H9 (cell line): ENCODE results near the gene ZNF865. TPM values are rescaled to one million over a fixed set of nuclear protein-coding genes. Genes with fewer than 3 reads are reported as not detected.

Experiments used
- DNase-seq: peaks from one replicate; pipeline ENCODE4 v3.0.0-alpha.2; 2017
- H2AFZ ChIP-seq: one replicate; pipeline ENCODE4 v1.6.1; 2013; ENCODE audit warnings: mild to moderate bottlenecking, low read length, control low read depth, moderate library complexity
- H2AK5ac ChIP-seq: 2 replicates; pipeline ENCODE4 v1.6.1; 2013; ENCODE audit warnings: low read length, control low read depth, mixed read lengths; ENCODE audit not compliant: insufficient read length
- H2BK120ac ChIP-seq: one replicate; pipeline ENCODE4 v1.6.1; 2013; ENCODE audit warnings: low read depth, mild to moderate bottlenecking, low read length, control low read depth, inconsistent platforms; ENCODE audit not compliant: poor library complexity, severe bottlenecking
- H2BK12ac ChIP-seq: 2 replicates; pipeline ENCODE4 v1.6.1; 2013; ENCODE audit warnings: low read length, control low read depth, mixed read lengths, low read depth; ENCODE audit not compliant: insufficient read length
- H2BK15ac ChIP-seq: 2 replicates; pipeline ENCODE4 v1.6.1; 2013; ENCODE audit warnings: low read depth, low read length, control low read depth
- H2BK20ac ChIP-seq: one replicate; pipeline ENCODE4 v1.6.1; 2013; ENCODE audit warnings: low read depth, mild to moderate bottlenecking, low read length, control low read depth, inconsistent platforms; ENCODE audit not compliant: poor library complexity, severe bottlenecking
- H2BK5ac ChIP-seq: 2 replicates; pipeline ENCODE4 v1.6.1; 2013; ENCODE audit warnings: low read length, control low read depth, mixed read lengths; ENCODE audit not compliant: insufficient read length
- H3K14ac ChIP-seq: 2 replicates; pipeline ENCODE4 v1.6.1; 2013; ENCODE audit warnings: low read length, control low read depth; ENCODE audit not compliant: insufficient read depth
- H3K18ac ChIP-seq: 2 replicates; pipeline ENCODE4 v1.6.1; 2013; ENCODE audit warnings: low read depth, mild to moderate bottlenecking, mixed read lengths, low read length, control low read depth; ENCODE audit not compliant: insufficient read length
- H3K23ac ChIP-seq: 2 replicates; pipeline ENCODE4 v1.6.1; 2013; ENCODE audit warnings: low read length, control low read depth, mixed read lengths, low read depth; ENCODE audit not compliant: insufficient read length
- H3K23me2 ChIP-seq: 2 replicates; pipeline ENCODE4 v1.6.1; 2013; ENCODE audit warnings: low read depth, mild to moderate bottlenecking, mixed read lengths, low read length, control low read depth; ENCODE audit not compliant: insufficient read length, poor library complexity, severe bottlenecking
- H3K27ac ChIP-seq: 2 replicates; pipeline ENCODE4 v1.5.1; 2013; ENCODE audit warnings: low read length, control low read depth, mixed read lengths, low read depth; ENCODE audit not compliant: insufficient read length
- H3K27me3 ChIP-seq: 2 replicates; pipeline ENCODE4 v1.6.1; 2013; ENCODE audit warnings: low read length, control low read depth, inconsistent platforms; ENCODE audit not compliant: insufficient read depth
- H3K4ac ChIP-seq: 2 replicates; pipeline ENCODE4 v1.6.1; 2013; ENCODE audit warnings: low read depth, mild to moderate bottlenecking, control low read depth, inconsistent platforms, low read length, moderate library complexity
- H3K4me1 ChIP-seq: 2 replicates; pipeline ENCODE4 v1.6.1; 2013; ENCODE audit warnings: low read length, control low read depth, inconsistent platforms; ENCODE audit not compliant: insufficient read depth
- H3K4me2 ChIP-seq: 2 replicates; pipeline ENCODE4 v1.6.1; 2013; ENCODE audit warnings: low read length, control low read depth, mixed read lengths; ENCODE audit not compliant: insufficient read length, insufficient read depth
- H3K56ac ChIP-seq: 2 replicates; pipeline ENCODE4 v1.6.1; 2013; ENCODE audit warnings: low read depth, mild to moderate bottlenecking, mixed read lengths, low read length, control low read depth; ENCODE audit not compliant: insufficient read length
- H3K79me1 ChIP-seq: 2 replicates; pipeline ENCODE4 v1.6.1; 2013; ENCODE audit warnings: low read depth, mild to moderate bottlenecking, moderate library complexity, low read length, control low read depth, inconsistent platforms; ENCODE audit not compliant: insufficient read depth, poor library complexity, severe bottlenecking
- H3K79me2 ChIP-seq: 2 replicates; pipeline ENCODE4 v1.6.1; 2013; ENCODE audit warnings: low read length, control low read depth, inconsistent platforms; ENCODE audit not compliant: insufficient read depth
- H3K9ac ChIP-seq: 2 replicates; pipeline ENCODE4 v1.6.1; 2013; ENCODE audit warnings: low read length, control low read depth, mixed read lengths; ENCODE audit not compliant: insufficient read length; ENCODE audit errors: extremely low read depth
- H3K9me3 ChIP-seq: one replicate; pipeline ENCODE4 v1.6.1; 2013; ENCODE audit warnings: low read depth, low read length, inconsistent platforms; ENCODE audit not compliant: control insufficient read depth
- H3T11ph ChIP-seq: one replicate; pipeline ENCODE4 v1.6.1; 2013; ENCODE audit warnings: mild to moderate bottlenecking, low read length, control low read depth, inconsistent platforms
- H4K20me1 ChIP-seq: one replicate; pipeline ENCODE4 v1.6.1; 2013; ENCODE audit not compliant: control insufficient read depth, insufficient read length, insufficient read depth
- H4K5ac ChIP-seq: 2 replicates; pipeline ENCODE4 v1.6.1; 2013; ENCODE audit warnings: low read depth, mild to moderate bottlenecking, mixed read lengths, low read length, control low read depth; ENCODE audit not compliant: insufficient read length
- H4K8ac ChIP-seq: replicated peaks from 2 replicates; pipeline ENCODE4 v1.6.1; 2013; ENCODE audit warnings: low read length, control low read depth, mixed read lengths, low read depth; ENCODE audit not compliant: insufficient read length
- H4K91ac ChIP-seq: 2 replicates; pipeline ENCODE4 v1.6.1; 2013; ENCODE audit warnings: low read depth, mild to moderate bottlenecking, moderate library complexity, mixed read lengths, low read length, control low read depth; ENCODE audit not compliant: insufficient read length
- H3K27ac Mint-ChIP-seq, 3 experiments: 2 replicates in 2 of 3; 3 replicates in 1 of 3; pipeline ENCODE4 v1.8.0; 2020 to 2021; ENCODE audit warnings: mixed read lengths in 3 of 3, mild to moderate bottlenecking in 1 of 3, moderate library complexity in 1 of 3
- H3K27me3 Mint-ChIP-seq: 2 replicates; pipeline ENCODE4 v1.8.0; 2021; ENCODE audit warnings: low read depth, mild to moderate bottlenecking, moderate library complexity, mixed read lengths
- H3K36me3 Mint-ChIP-seq, 3 experiments: 2 replicates in 2 of 3; 3 replicates in 1 of 3; pipeline ENCODE4 v1.8.0; 2020 to 2021; ENCODE audit warnings: low read depth in 3 of 3, mixed read lengths in 3 of 3; ENCODE audit not compliant: insufficient read depth in 1 of 3
- H3K4me1 Mint-ChIP-seq, 2 experiments: 2 replicates each; pipeline ENCODE4 v1.8.0; 2020; ENCODE audit warnings: mixed read lengths in 2 of 2
- H3K4me3 Mint-ChIP-seq, 2 experiments: 2 replicates in 1 of 2; 3 replicates in 1 of 2; pipeline ENCODE4 v1.8.0; 2020 to 2021; ENCODE audit warnings: mild to moderate bottlenecking in 2 of 2, mixed read lengths in 2 of 2, moderate library complexity in 1 of 2
- H3K9me3 Mint-ChIP-seq, 2 experiments: 2 replicates in 1 of 2; 3 replicates in 1 of 2; pipeline ENCODE4 v1.8.0; 2020; ENCODE audit warnings: mild to moderate bottlenecking in 2 of 2, mixed read lengths in 2 of 2, moderate library complexity in 1 of 2
- CTCF ChIP-seq: fragments of 200-600 bp; sonication (generic); conservative IDR thresholded peaks from 3 replicates; pipeline ENCODE4 v1.8.0; 2021; ENCODE audit warnings: antibody characterized with exemption, mild to moderate bottlenecking
- WGBS: extraction: QIAGEN DNeasy Blood & Tissue Kit; methylation state at CpG from one replicate; pipeline ENCODE4 v1.1.7; 2013; ENCODE audit warnings: missing lambda C conversion rate, low lambda C conversion rate, mixed read lengths; ENCODE audit not compliant: insufficient read length; ENCODE audit errors: extremely low coverage; 5-methylcytosine and 5-hydroxymethylcytosine counted together
- total RNA-seq: library from RNA; stranded (reverse); gene quantifications from 2 replicates; pipeline ENCODE4 v1.2.1, GENCODE V29; 2021

The ZNF865 gene
- total RNA-seq, 1 experiment from 2014 or later: 14.3 TPM

- Mint-ChIP-seq H3K4me3 (peak overlapping the region in 1 of 2 experiments; percentile 66; a peak in 2 of 5 replicates), H3K9me3 (no peaks in the 10 kb centered on the region; a peak in 1 of 5 replicates), H3K36me3 (peaks cover 52 to 82% (median 67%) of the 10 kb centered on the region in 3 experiments), H3K4me1 (peaks cover 23 to 29% of the 10 kb centered on the region in 2 experiments), H3K27me3 (no peaks in the 10 kb centered on the region), H3K27ac (peak overlapping the region in 2 of 3 experiments; percentile 90 to 92; a peak in 4 of 7 replicates)
- peaks cover 50% of the 10 kb centered on the region for H3K79me2 ChIP-seq
- H4K20me1 ChIP-seq: no peaks in the 10 kb centered on the region
- no peak overlapping the region for H2BK120ac ChIP-seq
- no peak overlapping the region for H3T11ph ChIP-seq
- no peak overlapping the region for H3K4me2 ChIP-seq
- no peak overlapping the region for H2AK5ac ChIP-seq
- H3K14ac ChIP-seq: no peak overlapping the region
- H2AFZ ChIP-seq: no peak overlapping the region
- no peak overlapping the region for H3K4ac ChIP-seq
- no peak overlapping the region for H3K18ac ChIP-seq
- no peak overlapping the region for H3K9ac ChIP-seq
- DNase-seq: no peak
- H2BK15ac ChIP-seq: no peak overlapping the region
- no peak overlapping the region for H2BK20ac ChIP-seq
- no peak for TF ChIP-seq CTCF
- H4K8ac ChIP-seq: no peak overlapping the region
- H2BK12ac ChIP-seq: no peak overlapping the region
- H3K23me2 ChIP-seq: peaks cover 11% of the 10 kb centered on the region
- H3K56ac ChIP-seq: no peak overlapping the region
- no peak overlapping the region for H3K23ac ChIP-seq
- no peaks in the 10 kb centered on the region for H3K9me3 ChIP-seq
- H2BK5ac ChIP-seq: no peak overlapping the region
- H3K27me3 ChIP-seq: no peaks in the 10 kb centered on the region
- H4K91ac ChIP-seq: no peak overlapping the region
- H3K4me1 ChIP-seq: peaks cover 7% of the 10 kb centered on the region; the same call in 1 of the 2 replicates
- H4K5ac ChIP-seq: no peak overlapping the region
- H3K27ac ChIP-seq: no peak overlapping the region
- no CpG with 5 or more reads among the region's 9 CpGs for WGBS
- no peaks in the 10 kb centered on the region for H3K79me1 ChIP-seq
These were observed 54.4 kb downstream of the ZNF865 start for GRCh38 chr19:55659822-55660221.
